Neural cell (in vitro differentiated cells): ENCODE results near the gene TLE1. TPM values are rescaled to one million over a fixed set of nuclear protein-coding genes. Genes with fewer than 3 reads are reported as not detected.

Source experiments
- H2AFZ ChIP-seq: fragments of 200-600, 300-800 bp; sonication (generic), shearing (Covaris generic); 2 replicates; pipeline ENCODE4 v1.6.0; 2014; ENCODE audit warnings: low read depth, mild to moderate bottlenecking, antibody characterized with exemption, low read length, moderate library complexity
- H3F3A ChIP-seq: fragments of 200-600 bp; shearing (Covaris generic); 2 replicates; pipeline ENCODE4 v1.6.1; 2016; ENCODE audit warnings: mild to moderate bottlenecking, moderate library complexity, mixed read lengths, antibody characterized with exemption, low read length; ENCODE audit not compliant: insufficient read depth, poor library complexity, severe bottlenecking
- H3K27ac ChIP-seq: fragments of 200-600, 300-800 bp; sonication (generic), shearing (Covaris generic); 2 replicates; pipeline ENCODE4 v1.5.1; 2014; ENCODE audit warnings: mild to moderate bottlenecking, low read length, moderate library complexity
- H3K27me3 ChIP-seq: fragments of 300-800, 200-600 bp; sonication (generic), shearing (Covaris generic); 2 replicates; pipeline ENCODE4 v1.6.0; 2014; ENCODE audit warnings: mild to moderate bottlenecking, low read depth, low read length, moderate library complexity; ENCODE audit not compliant: insufficient read depth
- H3K36me3 ChIP-seq: fragments of 300-800, 200-600 bp; sonication (generic), shearing (Covaris generic); 2 replicates; pipeline ENCODE4 v1.5.1; 2014; ENCODE audit warnings: mild to moderate bottlenecking, antibody characterized with exemption, low read length, moderate library complexity; ENCODE audit not compliant: insufficient read depth
- H3K4me2 ChIP-seq: fragments of 300-800, 200-600 bp; sonication (generic), shearing (Covaris generic); 2 replicates; pipeline ENCODE4 v1.6.0; 2014; ENCODE audit warnings: mild to moderate bottlenecking, low read length
- H3K4me3 ChIP-seq: fragments of 300-800, 200-600 bp; sonication (generic), shearing (Covaris generic); 2 replicates; pipeline ENCODE4 v1.5.1; 2014; ENCODE audit warnings: mild to moderate bottlenecking, low read length, moderate library complexity
- H3K79me2 ChIP-seq: fragments of 200-600 bp; shearing (Covaris generic); replicated peaks from 2 replicates; pipeline ENCODE4 v1.6.0; 2014; ENCODE audit warnings: mild to moderate bottlenecking, low read length, moderate library complexity; ENCODE audit not compliant: insufficient read depth
- H3K9ac ChIP-seq: fragments of 300-800, 200-600 bp; sonication (generic), shearing (Covaris generic); 2 replicates; pipeline ENCODE4 v1.6.1; 2016; ENCODE audit warnings: mild to moderate bottlenecking, low read length, mixed read lengths
- H3K9me2 ChIP-seq: fragments of 200-600 bp; shearing (Covaris generic); 2 replicates; pipeline ENCODE4 v1.6.1; 2016; ENCODE audit warnings: mild to moderate bottlenecking, low read length, mixed read lengths; ENCODE audit not compliant: insufficient read depth
- H3K9me3 ChIP-seq: fragments of 200-600, 300-800 bp; sonication (generic), shearing (Covaris generic); 2 replicates; pipeline ENCODE4 v1.6.1; 2016; ENCODE audit warnings: mild to moderate bottlenecking, mixed run types, low read length, moderate library complexity, mixed read lengths
- H4K20me1 ChIP-seq: fragments of 200-600 bp; shearing (Covaris generic); 2 replicates; pipeline ENCODE4 v1.6.1; 2016; ENCODE audit warnings: mild to moderate bottlenecking, mixed run types; ENCODE audit not compliant: insufficient read depth
- EP300 ChIP-seq: fragments of 450-650 bp; conservative IDR thresholded peaks from 2 replicates; pipeline ENCODE4 v1.6.1; 2014; ENCODE audit warnings: antibody characterized with exemption, mild to moderate bottlenecking, moderate library complexity; ENCODE audit not compliant: poor library complexity, severe bottlenecking
- EZH2 ChIP-seq: fragments of 200-600, 300-800 bp; shearing (Covaris generic), sonication (generic); IDR thresholded peaks from 2 replicates; pipeline ENCODE4 v1.6.1; 2014; ENCODE audit warnings: antibody characterized with exemption, low read length, borderline replicate concordance, mild to moderate bottlenecking; ENCODE audit not compliant: insufficient read depth, poor library complexity, severe bottlenecking
- MXI1 ChIP-seq: fragments of 450-650 bp; conservative IDR thresholded peaks from 2 replicates; pipeline ENCODE4 v1.6.1; 2014; ENCODE audit warnings: antibody characterized with exemption, mild to moderate bottlenecking; ENCODE audit not compliant: poor library complexity, severe bottlenecking
- POLR2AphosphoS5 ChIP-seq: IDR thresholded peaks from 2 replicates; pipeline ENCODE4 v1.6.1; 2012
- RAD21 ChIP-seq: fragments of 450-650 bp; conservative IDR thresholded peaks from 2 replicates; pipeline ENCODE4 v1.6.1; 2014; ENCODE audit warnings: antibody characterized with exemption, mild to moderate bottlenecking, moderate library complexity
- SMC3 ChIP-seq: fragments of 450-650 bp; conservative IDR thresholded peaks from 2 replicates; pipeline ENCODE4 v1.6.1; 2014; ENCODE audit warnings: antibody characterized with exemption, mild to moderate bottlenecking, moderate library complexity; ENCODE audit not compliant: poor library complexity
- TAF1 ChIP-seq: IDR thresholded peaks from 2 replicates; pipeline ENCODE4 v1.6.1; 2012; ENCODE audit warnings: low read depth
- polyA minus RNA-seq: library from RNA; depleted of rRNA, polyadenylated mRNA; stranded (reverse); fragments of >200 nt; gene quantifications from 2 replicates; pipeline ENCODE4 v1.2.3, GENCODE V29; 2014
- polyA plus RNA-seq: library from polyadenylated mRNA; depleted of rRNA; stranded (reverse); fragments of >200 nt; gene quantifications from 2 replicates; pipeline ENCODE4 v1.2.3, GENCODE V29; 2014
- TF ChIP-seq, protein P1 (sequence below): fragments of 450-650 bp; IDR thresholded peaks from 2 replicates; pipeline ENCODE4 v1.5.1; 2014; ENCODE audit warnings: antibody characterized with exemption, mild to moderate bottlenecking, moderate library complexity; ENCODE audit not compliant: poor library complexity, severe bottlenecking
- TF ChIP-seq, protein P2 (sequence below): IDR thresholded peaks from 2 replicates; pipeline ENCODE4 v1.6.1; 2012; ENCODE audit warnings: borderline replicate concordance

Gene TLE1
- polyA plus RNA-seq (93.0 and 93.6 TPM in 2 replicates), polyA minus RNA-seq (102 and 105 TPM in 2 replicates)

DNA sequence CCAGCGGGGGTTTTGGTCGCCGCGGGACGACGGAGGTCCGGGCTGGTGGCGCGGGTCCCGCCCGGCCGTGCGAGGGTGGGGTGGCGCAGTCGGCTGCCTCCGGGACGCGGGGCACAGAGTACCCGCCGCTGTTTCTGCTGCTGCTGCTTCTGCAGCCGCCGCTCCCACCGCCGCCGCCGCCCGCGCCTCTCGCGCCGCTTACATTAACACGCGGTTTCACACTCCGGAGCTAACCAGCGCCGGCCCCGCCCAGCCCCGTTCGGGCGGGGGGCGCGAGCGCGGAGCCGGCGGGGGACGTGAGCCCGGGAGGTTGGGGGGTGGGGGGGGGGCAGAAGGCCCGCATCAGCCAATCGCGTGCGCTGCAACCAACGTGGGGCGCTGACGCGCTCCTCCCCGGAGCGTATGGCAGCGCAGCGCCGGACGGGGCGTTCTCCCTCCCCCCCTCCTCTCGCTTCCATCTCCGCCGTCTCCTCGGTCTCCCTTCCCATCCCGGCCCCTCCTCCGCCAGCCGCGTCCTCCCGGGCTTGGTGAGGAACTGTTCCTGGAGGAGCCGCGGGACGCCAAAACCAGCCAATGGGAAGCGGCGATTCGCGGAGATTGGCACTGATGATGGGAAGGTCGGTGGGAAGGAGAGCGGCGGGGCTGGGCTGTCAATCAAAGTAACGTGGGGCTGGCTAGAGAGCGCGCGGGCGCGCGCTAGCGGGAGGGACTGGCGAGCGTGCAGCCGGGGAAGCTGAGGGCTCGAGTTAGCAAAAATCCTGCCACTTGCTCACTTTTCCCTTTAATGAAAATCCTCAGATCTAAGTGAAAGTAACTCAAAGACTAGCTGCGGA, at the start of gene TLE1:
Gene TLE1, minus strand, starts transcription at position 205 of the 833 bp plus-strand sequence. CDS start 1,307 bp downstream, outside the sequence.
- Histone ChIP-seq H3K27me3 (peaks cover 16% of the 10 kb centered on the region), H3K27ac (peak within 1 kb of the TSS; percentile 70)

DNA sequence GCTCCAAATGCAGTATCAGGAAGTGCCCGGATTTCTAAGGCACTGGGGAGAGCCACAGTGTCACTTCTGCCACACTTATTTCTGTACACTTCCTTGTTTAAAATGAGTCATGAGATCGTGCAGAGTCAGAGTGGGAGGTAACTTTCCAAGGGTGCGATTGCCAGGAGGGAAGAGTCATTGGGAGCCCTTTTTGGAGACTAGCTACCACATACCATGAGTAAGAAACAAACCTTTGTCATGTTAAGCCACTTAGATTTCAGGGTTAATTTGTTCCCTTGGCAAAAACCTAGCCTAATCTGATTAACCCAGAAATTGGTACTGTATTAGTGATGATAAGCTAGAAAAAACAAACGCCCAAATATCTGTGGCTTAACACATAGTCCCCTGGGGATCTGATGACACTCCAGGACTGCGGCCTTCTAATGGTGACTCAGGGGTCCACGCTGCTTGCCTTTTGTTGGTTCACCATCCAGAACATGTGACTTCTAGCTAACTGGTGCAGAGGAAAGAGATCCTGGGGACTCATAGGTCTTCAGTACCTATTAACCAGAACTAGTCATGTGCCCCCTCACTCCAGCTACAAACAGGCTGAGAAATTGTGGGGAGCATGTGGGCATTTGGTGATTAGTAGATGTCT, 48.6 kb upstream of the TLE1 start:
- Histone ChIP-seq H3K27ac (no peak overlapping the region), H2AFZ (no peak overlapping the region), H3K4me3 (no peak overlapping the region), H3K9ac (no peak overlapping the region), H3K4me2 (no peak overlapping the region), H4K20me1 (no peaks in the 10 kb centered on the region), H3K36me3 (no peaks in the 10 kb centered on the region), H3F3A (no peaks in the 10 kb centered on the region), H3K27me3 (no peaks in the 10 kb centered on the region), H3K9me2 (no peaks in the 10 kb centered on the region), H3K9me3 (no peaks in the 10 kb centered on the region), H3K79me2 (no peaks in the 10 kb centered on the region)
- TF ChIP-seq MXI1 (no peak), EP300 (no peak), TAF1 (no peak), EZH2 (no peak), RAD21 (no peak), POLR2AphosphoS5 (no peak)
- TF ChIP-seq, protein P1, sequence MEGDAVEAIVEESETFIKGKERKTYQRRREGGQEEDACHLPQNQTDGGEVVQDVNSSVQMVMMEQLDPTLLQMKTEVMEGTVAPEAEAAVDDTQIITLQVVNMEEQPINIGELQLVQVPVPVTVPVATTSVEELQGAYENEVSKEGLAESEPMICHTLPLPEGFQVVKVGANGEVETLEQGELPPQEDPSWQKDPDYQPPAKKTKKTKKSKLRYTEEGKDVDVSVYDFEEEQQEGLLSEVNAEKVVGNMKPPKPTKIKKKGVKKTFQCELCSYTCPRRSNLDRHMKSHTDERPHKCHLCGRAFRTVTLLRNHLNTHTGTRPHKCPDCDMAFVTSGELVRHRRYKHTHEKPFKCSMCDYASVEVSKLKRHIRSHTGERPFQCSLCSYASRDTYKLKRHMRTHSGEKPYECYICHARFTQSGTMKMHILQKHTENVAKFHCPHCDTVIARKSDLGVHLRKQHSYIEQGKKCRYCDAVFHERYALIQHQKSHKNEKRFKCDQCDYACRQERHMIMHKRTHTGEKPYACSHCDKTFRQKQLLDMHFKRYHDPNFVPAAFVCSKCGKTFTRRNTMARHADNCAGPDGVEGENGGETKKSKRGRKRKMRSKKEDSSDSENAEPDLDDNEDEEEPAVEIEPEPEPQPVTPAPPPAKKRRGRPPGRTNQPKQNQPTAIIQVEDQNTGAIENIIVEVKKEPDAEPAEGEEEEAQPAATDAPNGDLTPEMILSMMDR: no peak

More for the DNA sequence above, at the start of gene TLE1:
- Histone ChIP-seq H3K9me3 (no peaks in the 10 kb centered on the region), H3K4me2 (peak within 1 kb of the TSS; percentile 97), H3K36me3 (no peaks in the 10 kb centered on the region), H2AFZ (no peak within 1 kb of the TSS), H3K4me3 (peak within 1 kb of the TSS; percentile 88), H3K9ac (peak within 1 kb of the TSS; percentile 71), H3K9me2 (no peaks in the 10 kb centered on the region), H3K79me2 (peaks cover 34% of the 10 kb centered on the region), H4K20me1 (no peaks in the 10 kb centered on the region), H3F3A (no peaks in the 10 kb centered on the region)
- TF ChIP-seq EP300 (peak; percentile 94), MXI1 (no peak), SMC3 (peak; percentile 57), TAF1 (peak; percentile 91), EZH2 (no peak), POLR2AphosphoS5 (peak; percentile 92), RAD21 (peak; percentile 51)
- TF ChIP-seq, protein P2, sequence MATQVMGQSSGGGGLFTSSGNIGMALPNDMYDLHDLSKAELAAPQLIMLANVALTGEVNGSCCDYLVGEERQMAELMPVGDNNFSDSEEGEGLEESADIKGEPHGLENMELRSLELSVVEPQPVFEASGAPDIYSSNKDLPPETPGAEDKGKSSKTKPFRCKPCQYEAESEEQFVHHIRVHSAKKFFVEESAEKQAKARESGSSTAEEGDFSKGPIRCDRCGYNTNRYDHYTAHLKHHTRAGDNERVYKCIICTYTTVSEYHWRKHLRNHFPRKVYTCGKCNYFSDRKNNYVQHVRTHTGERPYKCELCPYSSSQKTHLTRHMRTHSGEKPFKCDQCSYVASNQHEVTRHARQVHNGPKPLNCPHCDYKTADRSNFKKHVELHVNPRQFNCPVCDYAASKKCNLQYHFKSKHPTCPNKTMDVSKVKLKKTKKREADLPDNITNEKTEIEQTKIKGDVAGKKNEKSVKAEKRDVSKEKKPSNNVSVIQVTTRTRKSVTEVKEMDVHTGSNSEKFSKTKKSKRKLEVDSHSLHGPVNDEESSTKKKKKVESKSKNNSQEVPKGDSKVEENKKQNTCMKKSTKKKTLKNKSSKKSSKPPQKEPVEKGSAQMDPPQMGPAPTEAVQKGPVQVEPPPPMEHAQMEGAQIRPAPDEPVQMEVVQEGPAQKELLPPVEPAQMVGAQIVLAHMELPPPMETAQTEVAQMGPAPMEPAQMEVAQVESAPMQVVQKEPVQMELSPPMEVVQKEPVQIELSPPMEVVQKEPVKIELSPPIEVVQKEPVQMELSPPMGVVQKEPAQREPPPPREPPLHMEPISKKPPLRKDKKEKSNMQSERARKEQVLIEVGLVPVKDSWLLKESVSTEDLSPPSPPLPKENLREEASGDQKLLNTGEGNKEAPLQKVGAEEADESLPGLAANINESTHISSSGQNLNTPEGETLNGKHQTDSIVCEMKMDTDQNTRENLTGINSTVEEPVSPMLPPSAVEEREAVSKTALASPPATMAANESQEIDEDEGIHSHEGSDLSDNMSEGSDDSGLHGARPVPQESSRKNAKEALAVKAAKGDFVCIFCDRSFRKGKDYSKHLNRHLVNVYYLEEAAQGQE: peak; percentile 100
- TF ChIP-seq, protein P1: peak; percentile 14
